CD4-positive, alpha-beta T cell treated with Interleukin-6 for 4 hours (primary cell): ENCODE data around the gene USHBP1.

Source experiments
- DNase-seq: peaks from one replicate; pipeline ENCODE4 v3.0.0-alpha.2; 2020; ENCODE audit warnings: mixed read lengths

Gene USHBP1, protein sequence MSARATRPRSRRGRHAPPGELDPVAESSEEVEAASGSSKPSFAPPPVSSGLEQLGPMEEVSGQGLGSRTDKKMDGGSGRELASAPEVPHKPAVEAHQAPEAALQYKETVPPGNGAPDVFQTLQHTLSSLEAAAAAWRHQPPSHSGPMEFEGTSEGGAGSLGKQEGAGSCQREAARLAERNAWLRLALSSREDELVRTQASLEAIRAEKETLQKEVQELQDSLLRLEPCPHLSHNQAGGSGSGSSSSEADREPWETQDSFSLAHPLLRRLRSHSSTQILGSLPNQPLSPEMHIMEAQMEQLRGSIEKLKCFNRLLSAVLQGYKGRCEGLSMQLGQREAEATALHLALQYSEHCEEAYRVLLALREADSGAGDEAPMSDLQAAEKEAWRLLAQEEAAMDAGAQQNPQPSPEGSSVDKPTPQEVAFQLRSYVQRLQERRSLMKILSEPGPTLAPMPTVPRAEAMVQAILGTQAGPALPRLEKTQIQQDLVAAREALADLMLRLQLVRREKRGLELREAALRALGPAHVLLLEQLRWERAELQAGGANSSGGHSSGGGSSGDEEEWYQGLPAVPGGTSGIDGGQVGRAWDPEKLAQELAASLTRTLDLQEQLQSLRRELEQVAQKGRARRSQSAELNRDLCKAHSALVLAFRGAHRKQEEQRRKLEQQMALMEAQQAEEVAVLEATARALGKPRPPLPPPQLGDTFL

DNA sequence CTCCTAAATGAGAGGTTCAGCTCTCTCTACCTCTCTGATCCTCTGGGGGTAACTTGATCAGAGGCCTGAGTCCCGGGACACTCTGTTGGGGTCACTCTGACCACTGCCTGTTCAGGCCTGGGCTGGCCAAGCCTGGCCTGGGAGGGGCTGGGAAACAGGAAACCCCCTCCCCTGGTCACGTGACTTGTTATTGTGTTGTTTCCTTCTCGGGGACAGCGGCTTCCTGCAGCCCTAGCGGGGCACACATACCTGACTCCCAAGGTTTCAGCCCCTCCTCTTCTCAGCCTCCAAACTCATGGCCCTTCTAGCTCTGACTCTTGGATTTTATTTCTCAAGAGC, at the start of gene USHBP1:
TSS of gene USHBP1 (minus strand) at position 105 of the 339 bp plus-strand sequence. CDS start 446 bp downstream, outside the sequence.
- no peak for DNase-seq

- DNase-seq: no peak
Measured at GRCh38 chr19:17314007-17314593, 49.6 kb upstream of the USHBP1 start.

DNA sequence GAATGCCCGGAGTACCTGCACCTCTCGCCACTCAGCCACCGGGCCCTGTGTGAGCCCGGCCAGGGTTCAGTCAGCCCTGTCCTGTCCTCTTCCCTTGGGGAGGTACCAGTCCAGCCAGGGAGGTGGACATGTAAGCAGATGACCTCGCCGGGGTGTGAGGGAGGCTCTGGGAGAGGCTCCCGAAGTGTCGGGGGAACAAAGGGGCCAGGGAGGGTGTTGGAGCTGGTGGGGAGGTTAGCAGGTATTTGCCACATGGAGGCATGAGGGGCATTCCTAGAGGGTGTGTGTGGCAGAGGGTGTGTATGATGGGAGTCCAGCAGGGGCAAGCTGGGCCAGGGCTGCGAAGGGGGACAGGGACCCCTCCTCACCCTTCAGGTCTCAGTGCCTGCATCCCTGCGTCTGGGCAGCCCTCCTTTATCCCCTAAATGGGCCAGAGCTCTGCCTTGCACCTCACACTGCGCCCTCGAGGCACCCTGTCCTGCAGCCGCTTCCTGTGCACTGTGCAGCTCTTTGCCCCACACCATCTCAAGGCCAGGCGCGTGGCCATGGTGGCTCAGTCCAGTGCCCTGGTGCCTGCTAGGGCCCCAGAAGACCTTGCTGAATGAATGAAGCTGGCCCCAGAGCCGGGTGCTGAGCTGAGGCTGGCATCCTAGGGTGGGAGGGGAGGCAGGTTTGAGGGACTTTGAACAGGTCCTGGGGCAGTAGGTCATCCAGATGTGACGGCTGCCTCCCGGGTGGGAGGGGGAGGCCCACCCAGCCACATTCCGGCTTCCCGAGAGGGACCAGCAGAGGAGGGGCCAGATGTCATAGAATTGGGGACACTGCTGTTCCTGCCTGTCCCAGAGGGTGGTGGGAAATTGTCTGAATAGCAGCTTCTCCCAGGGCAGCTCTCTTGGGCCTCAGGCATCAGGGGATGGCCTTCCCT, 47.9 kb upstream of the USHBP1 start:
- DNase-seq: no peak

DNA sequence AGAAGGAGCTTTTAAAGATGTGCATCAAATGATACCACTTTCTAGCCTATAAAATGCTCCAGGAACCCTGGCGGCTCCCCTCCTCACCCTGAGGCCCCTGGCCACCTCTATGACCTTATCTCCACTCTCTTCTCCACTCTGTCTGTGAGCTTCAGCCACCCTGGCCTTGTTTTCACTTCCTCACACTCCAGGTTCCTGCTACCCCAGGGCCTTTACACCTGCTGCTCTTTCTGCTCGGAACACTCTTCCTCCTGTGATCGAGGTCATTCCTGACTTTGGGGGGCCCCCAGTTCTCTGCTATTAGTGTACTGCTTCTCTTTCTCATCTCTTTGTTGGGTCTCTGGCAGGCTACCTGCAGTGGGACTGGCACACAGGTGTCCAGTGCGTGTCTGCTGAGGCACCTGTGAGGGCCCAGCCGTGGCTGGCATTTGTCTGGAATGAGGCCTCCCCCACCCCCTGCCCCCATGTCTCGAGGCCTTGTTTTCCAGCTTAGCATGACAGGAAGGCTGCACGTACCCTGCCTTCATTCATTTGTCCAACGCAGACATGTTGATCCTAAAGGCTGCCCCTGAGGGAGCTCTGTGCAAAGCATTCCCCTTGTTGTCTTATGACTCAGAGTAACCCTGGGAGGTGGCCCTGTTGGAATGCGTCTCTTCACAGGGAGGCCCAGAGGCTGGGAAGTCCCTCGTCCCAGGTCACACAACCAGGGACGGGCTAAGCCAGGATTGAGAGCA, 47.1 kb upstream of the USHBP1 start:
- no peak for DNase-seq

GRCh38 chr19:17309965-17310461, 45.5 kb upstream of the USHBP1 start:
- no peak for DNase-seq

- DNase-seq: peak; percentile 100
Measured at GRCh38 chr19:17309198-17309964, 44.8 kb upstream of the USHBP1 start, which contains the start of gene DDA1. TSS of gene DDA1 (plus strand) at chr19:17309563. CDS start at chr19:17309655, 92 bp downstream.

- DNase-seq: no peak
Measured at GRCh38 chr19:17307876-17308377, 43.4 kb upstream of the USHBP1 start.

GRCh38 chr19:17306285-17306714, 41.8 kb upstream of the USHBP1 start:
- no peak for DNase-seq

GRCh38 chr19:17305517-17306284, 41.2 kb upstream of the USHBP1 start, which contains the start of gene MRPL34:
TSS of gene MRPL34 (plus strand) at chr19:17305872. CDS start at chr19:17305893, 21 bp downstream.
- DNase-seq: peak; percentile 97

DNA sequence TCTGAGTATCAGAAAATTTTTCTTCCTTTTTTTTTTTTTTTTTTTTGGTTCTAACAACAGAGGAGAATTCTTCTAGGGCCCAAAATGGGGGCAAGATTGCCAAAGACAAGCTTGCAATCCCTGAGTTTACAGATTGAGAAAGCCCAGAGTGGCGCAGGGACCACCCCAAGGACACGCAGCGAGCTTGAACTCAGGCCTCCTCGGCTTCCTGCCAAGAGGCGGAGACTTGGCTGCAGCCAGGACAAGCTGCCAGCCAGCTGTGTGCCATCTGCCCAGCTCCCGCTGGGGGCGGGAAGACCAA, 40.6 kb upstream of the USHBP1 start:
- no peak for DNase-seq

DNA sequence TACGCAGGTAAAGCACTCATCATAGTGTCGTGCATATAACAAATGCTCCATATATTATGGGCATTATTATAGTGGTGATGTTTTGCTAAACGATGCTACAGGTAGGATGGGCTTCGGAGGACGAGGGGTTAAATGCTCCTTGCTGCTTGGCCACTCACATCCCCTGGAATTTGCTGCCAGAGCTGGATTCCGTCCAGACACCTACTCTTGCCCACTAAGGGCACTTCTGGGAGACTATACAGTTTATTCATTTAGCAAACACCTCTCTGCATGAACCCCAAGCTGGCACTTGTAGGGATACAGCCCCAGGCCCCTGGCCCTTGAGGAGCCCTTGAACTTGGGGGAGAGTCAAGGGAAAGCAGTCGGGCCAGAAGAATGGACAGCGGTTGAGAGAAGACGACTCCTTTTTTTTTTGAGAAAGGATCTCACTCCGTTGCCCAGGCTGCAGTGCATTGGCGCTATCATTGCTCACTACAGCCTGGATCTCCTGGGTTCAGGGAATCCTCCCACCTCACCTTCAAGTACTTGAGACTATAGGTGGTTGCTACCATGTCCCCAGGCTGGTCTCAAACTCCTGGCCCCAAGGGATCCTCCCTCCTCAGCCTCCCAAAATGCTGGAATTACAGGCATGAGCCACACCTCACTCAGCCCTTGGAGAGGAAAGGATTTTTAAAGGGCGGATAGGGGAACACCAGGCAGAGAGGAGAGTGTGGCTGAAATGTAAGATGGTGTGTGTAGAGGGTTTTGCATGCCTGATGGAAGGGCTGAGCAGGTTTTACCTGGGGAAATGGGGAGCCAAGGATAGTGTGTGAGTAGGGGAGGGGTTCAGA, 40.1 kb upstream of the USHBP1 start:
- no peak for DNase-seq

DNA sequence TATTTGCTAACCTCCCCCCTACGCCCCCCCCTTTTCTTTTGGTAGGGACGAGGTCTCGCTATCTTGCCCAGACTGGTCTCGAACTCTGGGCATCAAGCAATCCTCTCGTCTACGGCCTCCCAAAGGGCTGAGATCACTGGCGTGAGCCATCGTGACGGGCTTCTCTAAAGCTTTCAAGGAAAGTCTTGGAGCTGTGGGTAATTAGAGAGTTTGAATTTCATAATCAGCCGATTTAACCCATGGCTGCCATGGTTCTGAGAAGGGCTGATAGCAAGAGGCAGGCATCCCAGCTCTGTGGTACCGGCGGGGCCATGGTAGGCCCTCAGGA, 39.4 kb upstream of the USHBP1 start:
- DNase-seq: no peak

DNA sequence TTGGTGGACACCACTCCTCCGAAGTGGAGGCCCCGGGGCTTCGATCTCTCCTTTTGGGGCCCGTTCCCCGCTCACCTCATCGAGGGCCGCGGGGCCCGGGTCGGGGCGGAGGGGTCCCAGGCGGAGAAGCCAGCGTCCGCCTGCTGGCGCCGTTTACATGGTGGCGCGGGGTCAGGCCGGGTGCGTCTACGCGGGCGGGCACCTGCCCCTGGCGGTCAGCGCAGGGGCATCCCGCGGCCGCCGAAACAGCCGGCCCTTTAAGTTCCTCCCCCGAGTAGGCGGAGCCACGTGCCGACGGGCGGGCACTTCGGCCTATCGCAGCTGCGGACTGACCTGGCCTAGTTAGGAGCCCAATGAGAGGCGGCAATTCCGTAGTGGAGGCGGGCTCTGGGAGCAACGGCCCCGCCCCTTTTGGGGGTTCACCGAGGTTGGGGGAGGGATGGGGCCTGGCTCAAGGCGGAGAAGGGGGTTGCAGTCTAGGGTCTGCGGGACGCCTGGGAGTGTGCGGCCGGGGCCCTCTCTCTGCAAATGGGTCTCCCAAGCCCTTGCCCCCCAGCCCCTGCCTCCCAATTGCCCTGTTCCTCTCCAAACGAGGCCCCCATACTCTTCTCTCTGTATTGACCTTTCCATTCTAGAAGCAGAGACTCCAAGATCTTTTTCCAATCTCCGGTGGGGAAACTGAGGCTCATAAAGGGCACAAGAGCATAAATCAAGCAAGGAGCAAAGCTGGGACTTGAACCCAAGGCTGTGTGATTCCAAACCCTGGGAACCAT, 38.8 kb upstream of the USHBP1 start, which contains the start of gene ABHD8:
TSS of gene ABHD8 (minus strand) at position 259 of the 773 bp plus-strand sequence. CDS start 1,809 bp downstream, outside the sequence.
- DNase-seq: peak; percentile 95

DNA sequence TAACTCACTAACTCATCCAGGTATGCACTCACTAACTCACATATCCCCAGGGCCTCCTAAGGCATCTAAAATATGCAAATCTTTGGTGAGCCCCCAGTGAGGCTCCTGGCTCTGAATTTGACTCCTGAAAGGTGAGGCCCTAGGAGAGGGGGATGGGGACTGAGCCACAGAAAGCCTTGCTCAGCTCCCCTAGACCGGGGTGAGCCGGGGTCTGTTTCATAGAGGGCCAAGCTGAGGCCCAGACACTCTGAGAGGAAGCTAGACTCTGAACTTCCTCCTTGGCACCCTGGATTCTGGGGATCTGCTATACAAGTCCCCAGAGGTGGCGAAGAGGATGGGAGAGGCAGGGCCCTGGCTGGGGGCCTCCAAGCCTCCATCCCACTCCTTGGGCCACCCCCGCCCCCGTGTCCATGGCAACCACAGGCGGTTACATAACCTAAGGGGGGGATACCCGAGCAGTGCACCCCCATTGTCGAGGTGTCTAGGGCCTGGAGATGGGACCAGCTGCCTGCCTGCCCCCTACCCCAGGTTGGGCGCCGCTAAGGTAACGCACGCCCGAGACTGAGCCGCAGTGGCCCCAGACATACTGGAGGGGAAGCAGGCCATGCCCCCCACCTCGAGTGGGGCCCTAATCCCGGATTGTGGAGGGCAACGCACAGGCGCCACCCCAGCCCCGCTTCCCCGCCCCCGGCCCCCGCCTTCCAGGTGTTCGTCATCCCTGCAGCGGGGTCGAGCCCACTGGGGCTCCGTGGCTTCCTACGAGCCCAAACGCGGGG, 38.0 kb upstream of the USHBP1 start:
- DNase-seq: peak; percentile 16

GRCh38 chr19:17300992-17301619, 36.6 kb upstream of the USHBP1 start:
- no peak for DNase-seq

DNA sequence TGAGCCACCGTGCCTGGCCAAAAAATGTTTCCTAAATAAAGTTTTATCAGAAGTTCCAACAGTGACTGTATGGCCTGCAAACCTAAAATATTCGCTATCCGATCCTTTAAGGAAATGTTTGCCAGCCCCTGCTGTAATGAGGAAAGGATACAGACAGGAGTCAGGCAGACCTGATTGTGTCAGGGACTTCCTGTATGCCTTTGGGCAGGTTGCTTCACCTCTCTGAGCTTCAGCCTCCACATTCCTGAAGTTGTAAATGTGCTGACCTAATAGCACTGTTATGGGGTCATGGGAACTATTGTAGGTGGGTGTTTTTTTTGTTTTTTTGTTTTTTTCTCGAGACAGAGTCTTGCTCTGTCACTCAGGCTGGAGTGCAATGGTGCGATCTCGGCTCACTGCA, 32.4 kb upstream of the USHBP1 start:
- DNase-seq: no peak

- DNase-seq: no peak
Measured at GRCh38 chr19:17296273-17296672, 31.7 kb upstream of the USHBP1 start.
